ENCODE measurements around the gene HCN2. TPM values are rescaled to one million over a fixed set of nuclear protein-coding genes. Genes with fewer than 3 reads are reported as not detected.

The HCN2 gene
- total RNA-seq, 4 donors from 2014 or later = not detected

DNA sequence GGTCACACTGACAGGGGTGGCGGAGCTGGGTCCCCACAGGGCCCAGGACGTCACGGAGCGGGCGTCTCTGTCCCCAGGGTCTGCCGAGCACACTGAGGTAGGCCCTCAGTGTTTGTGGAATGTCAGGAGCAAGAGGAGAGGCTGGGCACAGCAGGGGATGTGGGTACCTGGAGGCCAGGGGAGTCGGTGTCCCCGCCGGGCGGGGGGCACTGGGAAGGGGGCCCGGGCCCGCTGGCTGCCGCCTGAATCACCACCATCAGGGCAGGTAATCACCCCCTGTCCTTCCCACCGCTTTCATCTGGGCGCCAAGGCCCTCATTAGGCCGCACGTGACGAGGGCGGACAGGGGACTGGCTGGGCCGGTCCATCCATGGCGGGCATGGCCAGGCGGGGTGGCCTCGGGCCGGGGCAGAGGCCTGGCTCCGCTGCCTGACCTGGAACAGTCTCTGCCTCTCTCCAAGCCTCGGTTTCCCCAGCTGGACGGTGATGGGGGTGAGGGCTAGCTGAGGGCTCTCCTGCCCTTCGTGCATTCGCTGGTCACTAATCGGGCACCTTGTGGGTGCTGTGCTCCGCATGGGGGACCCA is 51.0 kb downstream of the HCN2 start:
- TF ChIP-seq, protein P1, sequence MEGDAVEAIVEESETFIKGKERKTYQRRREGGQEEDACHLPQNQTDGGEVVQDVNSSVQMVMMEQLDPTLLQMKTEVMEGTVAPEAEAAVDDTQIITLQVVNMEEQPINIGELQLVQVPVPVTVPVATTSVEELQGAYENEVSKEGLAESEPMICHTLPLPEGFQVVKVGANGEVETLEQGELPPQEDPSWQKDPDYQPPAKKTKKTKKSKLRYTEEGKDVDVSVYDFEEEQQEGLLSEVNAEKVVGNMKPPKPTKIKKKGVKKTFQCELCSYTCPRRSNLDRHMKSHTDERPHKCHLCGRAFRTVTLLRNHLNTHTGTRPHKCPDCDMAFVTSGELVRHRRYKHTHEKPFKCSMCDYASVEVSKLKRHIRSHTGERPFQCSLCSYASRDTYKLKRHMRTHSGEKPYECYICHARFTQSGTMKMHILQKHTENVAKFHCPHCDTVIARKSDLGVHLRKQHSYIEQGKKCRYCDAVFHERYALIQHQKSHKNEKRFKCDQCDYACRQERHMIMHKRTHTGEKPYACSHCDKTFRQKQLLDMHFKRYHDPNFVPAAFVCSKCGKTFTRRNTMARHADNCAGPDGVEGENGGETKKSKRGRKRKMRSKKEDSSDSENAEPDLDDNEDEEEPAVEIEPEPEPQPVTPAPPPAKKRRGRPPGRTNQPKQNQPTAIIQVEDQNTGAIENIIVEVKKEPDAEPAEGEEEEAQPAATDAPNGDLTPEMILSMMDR (IDR thresholded peaks at IDR 0.05; ENCODE audit: low read depth) = no peak

DNA sequence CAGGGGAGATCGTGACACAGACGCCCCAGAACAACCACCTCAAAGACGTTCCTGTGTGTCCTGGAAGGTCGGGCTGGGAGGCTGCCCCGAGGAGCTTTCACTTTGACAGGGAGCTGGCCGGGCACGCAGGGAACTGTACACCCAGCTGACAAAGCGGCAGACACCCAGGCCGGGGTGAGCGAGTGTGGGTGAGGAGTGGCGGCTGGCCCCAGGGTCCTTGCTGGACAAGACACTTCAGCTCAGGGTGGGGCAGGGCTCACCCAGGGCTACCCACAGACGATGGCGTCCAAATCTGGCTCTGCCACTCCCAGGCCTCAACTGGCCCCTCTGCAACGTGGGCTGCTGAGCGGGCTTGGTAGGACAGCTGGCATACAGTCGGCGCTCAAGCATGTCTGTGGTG is 52.0 kb downstream of the HCN2 start:
- TF ChIP-seq, protein P1 (IDR thresholded peaks at IDR 0.05; ENCODE audit: low read depth) = no peak

DNA sequence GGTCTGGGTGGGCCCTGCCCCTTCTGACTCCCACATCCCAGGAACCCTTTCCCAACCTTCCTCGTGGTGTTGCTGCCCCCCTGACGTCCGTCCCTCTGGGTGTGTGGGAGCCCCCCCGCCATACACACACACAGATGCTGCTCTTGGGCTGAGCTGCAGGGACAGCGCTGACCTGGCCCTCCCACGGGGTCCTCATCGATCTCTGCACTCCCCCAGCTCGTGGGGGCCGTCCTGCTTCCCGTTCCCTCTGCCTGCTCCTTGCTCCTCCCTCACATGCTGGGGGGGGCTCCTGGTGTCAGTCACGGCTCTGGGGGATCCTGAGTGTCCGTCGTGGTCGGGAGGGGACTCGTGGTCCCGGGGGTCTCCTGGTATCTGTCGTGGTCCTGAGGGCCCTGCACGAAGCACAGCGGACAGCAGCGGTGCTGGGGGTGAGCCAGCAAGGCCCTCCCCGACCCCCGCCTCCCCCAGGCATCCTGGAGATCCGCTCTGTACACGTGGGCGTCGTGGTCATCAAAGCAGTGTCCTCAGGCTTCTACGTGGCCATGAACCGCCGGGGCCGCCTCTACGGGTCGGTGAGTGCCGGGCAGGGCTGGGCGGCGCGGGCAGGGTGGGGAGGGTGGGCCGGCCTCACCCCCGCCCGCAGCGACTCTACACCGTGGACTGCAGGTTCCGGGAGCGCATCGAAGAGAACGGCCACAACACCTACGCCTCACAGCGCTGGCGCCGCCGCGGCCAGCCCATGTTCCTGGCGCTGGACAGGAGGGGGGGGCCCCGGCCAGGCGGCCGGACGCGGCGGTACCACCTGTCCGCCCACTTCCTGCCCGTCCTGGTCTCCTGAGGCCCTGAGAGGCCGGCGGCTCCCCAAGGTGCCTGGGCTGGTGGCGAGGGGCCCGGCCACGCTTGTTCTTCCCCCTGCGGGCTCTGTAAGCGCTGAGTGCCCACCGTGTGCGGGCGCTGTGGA is 53.4 kb downstream of the HCN2 start:
- TF ChIP-seq, protein P1 (IDR thresholded peaks at IDR 0.05; ENCODE audit: low read depth) = no peak

DNA sequence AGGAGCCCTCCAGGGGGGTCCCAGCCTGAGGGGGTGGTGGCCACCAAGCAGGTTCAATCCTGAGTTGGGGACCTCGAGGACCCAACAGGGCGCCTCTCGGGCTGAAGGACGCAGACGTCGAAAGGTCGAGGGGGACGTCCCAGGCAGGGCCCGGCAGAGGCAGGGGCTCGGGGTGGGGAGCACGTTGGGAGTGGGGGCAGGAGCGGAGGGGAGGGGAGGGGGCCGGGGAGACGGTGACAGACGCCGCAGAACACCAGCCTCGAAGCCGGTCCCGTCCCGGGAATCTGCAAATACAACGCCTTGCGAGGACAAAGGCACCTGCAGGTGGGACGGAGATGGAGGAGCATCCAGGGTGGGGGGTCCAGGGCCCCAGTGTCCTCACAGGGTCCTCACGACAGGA is 54.1 kb downstream of the HCN2 start:
- TF ChIP-seq, protein P1 (IDR thresholded peaks at IDR 0.05; ENCODE audit: low read depth) = no peak

DNA sequence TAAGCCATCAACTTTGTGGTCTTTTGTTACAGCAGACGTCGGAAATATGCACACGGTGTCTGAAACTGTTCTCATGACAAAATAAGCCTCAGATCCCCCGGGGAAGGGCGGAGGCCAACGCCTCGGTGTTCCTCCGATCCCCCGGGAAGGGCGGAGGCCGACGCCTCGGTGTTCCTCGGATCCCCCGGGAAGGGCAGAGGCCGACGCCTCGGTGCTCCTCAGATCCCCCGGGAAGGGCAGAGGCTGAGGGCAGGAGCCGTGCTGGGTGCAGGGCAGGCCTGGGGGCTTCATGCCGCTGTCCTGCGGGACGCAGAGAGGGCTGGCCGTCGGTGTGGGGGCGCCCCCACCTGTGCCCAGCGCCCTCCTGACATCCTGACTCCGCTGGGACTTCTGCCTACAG is 54.7 kb downstream of the HCN2 start:
- TF ChIP-seq, protein P1 (IDR thresholded peaks at IDR 0.05; ENCODE audit: low read depth) = no peak

DNA sequence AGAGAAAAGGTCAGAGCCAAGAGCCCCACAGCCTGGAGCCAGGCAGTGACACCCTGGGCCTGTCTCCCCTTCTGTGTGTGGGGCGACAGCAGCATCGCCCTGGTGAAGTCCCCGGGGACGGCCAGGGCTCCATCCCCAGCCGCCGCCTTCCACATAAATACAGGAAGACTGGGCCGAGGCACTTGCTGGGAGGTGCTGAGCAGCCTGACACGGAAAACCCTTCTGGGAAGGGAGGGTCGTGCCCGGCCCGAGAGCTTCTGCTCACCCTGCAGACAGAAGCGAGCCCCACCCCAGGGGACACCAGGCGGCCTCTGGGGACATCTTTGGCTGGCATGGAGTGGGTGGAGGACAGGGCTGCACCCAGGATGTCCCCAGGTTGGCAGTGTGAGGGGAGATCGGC is 55.1 kb downstream of the HCN2 start:
- TF ChIP-seq, protein P1 (IDR thresholded peaks at IDR 0.05; ENCODE audit: low read depth) = no peak

Measured in subcutaneous adipose tissue (tissue), 4 donors.